ENCODE data around the gene CRCP. TPM values are rescaled to one million over a fixed set of nuclear protein-coding genes. Genes with fewer than 3 reads are reported as not detected.

CRCP gene
- total and polyA plus RNA-seq, 2 of the 13 experiments (the other 11 are each of a cell fraction or from before 2014, with no cell fraction given): 22.7 to 31.0 TPM

GRCh38 chr7:66069732-66070131 is 44.9 kb upstream of the CRCP start:
- no peak for DNase-seq (ENCODE audit: low spot score)
- POLR2A ChIA-PET: no interaction called here
- H3K4me3 ChIP-seq (replicated peaks in 1 of 3; ENCODE audit: insufficient read depth in 1 of 3, low read depth in 2 of 3, low read length in 3 of 3): no peak overlapping the region
- ATAC-seq: no peak
- H3K9me3 ChIP-seq (ENCODE audit: low read length): no peaks in the 10 kb centered on the region
- in situ Hi-C loops (cut with HindIII; ENCODE audit: extremely low pct_ligation_motif_present, low pct_unique_long_range_greater_than_20kb): no loop called here
- FAIRE-seq: no peak
- no peaks in the 10 kb centered on the region for H3K36me3 ChIP-seq (replicated peaks in 1 of 2; ENCODE audit: control insufficient read depth in 1 of 2, insufficient read depth in 2 of 2, low read length in 2 of 2)
- intact Hi-C loops (cut with micrococcal nuclease; ENCODE audit: unreplicated experiment): no loop called here
- peaks cover 11% of the 10 kb centered on the region; the same call in 1 of the 2 replicates for H3K4me1 ChIP-seq (ENCODE audit: insufficient read depth, low read length)
- BruUV-seq (replicated peaks): no TSS peak
- H4K20me1 ChIP-seq (ENCODE audit: insufficient read depth, low read length): no peaks in the 10 kb centered on the region
- H3K27ac ChIP-seq (ENCODE audit: extremely low read length, insufficient read depth, low read length): no peak overlapping the region
- no peak overlapping the region for H2AFZ ChIP-seq (ENCODE audit: low read length)
- CTCF ChIA-PET (ENCODE audit: low intra/inter-chr PET ratio, low total read pairs): no interaction called here
- TF ChIP-seq ZNF10 (CRISPR knock-in tag; IDR thresholded peaks at IDR 0.05; ENCODE audit: borderline replicate concordance, low read depth) (no peak), MAFF (IDR thresholded peaks at IDR 0.05; ENCODE audit: low read depth, low read length) (no peak), ZNF34 (CRISPR knock-in tag; IDR thresholded peaks at IDR 0.05; ENCODE audit: borderline replicate concordance) (no peak), ETS1 (CRISPR knock-in tag; IDR thresholded peaks at IDR 0.05) (no peak), JUND (CRISPR knock-in tag; IDR thresholded peaks at IDR 0.05) (no peak), MLLT10 (CRISPR knock-in tag; IDR thresholded peaks at IDR 0.05) (no peak)
- peaks cover 0 to 7% of the 10 kb centered on the region in 2 experiments; a peak in 2 of 5 replicates for H3K27me3 ChIP-seq (ENCODE audit: control insufficient read depth in 1 of 2, insufficient read depth in 2 of 2, low read length in 2 of 2)
- no peak overlapping the region for H3K9ac ChIP-seq (ENCODE audit: insufficient read depth, low read depth, low read length)
- H3K79me2 ChIP-seq (ENCODE audit: insufficient read depth, low read length): no peaks in the 10 kb centered on the region
- 68% methylated on average over 4 of the region's 4 CpGs for WGBS (ENCODE audit: low lambda C conversion rate)
- H3K4me2 ChIP-seq (ENCODE audit: low read depth, low read length): no peak overlapping the region

- POLR2A ChIA-PET: no interaction called here
- 57% methylated on average over 1 of the region's 1 CpG for WGBS (ENCODE audit: low lambda C conversion rate)
- no peak overlapping the region for H2AFZ ChIP-seq (ENCODE audit: low read length)
- no peak for TF ChIP-seq DRAP1 (CRISPR knock-in tag; IDR thresholded peaks at IDR 0.05)
- no peak for TF ChIP-seq ZNF441 (CRISPR knock-in tag; IDR thresholded peaks at IDR 0.05; ENCODE audit: borderline replicate concordance)
- no peak for TF ChIP-seq ARID2 (CRISPR knock-in tag; IDR thresholded peaks at IDR 0.05; ENCODE audit: borderline replicate concordance)
- no peak for TF ChIP-seq SRY (CRISPR knock-in tag; IDR thresholded peaks at IDR 0.05)
- TF ChIP-seq ZNF572 (CRISPR knock-in tag; IDR thresholded peaks at IDR 0.05): no peak
- no peak for TF ChIP-seq ZBTB34 (CRISPR knock-in tag; IDR thresholded peaks at IDR 0.05)
- TF ChIP-seq NFYB (CRISPR knock-in tag; IDR thresholded peaks at IDR 0.05): no peak
- TF ChIP-seq BRF2 (CRISPR knock-in tag; IDR thresholded peaks at IDR 0.05): no peak
- no peak for TF ChIP-seq PAX8 (CRISPR knock-in tag; IDR thresholded peaks at IDR 0.05; ENCODE audit: borderline replicate concordance)
Observed at GRCh38 chr7:66070222-66070621, 44.4 kb upstream of the CRCP start.

More at GRCh38 chr7:66070222-66070621, 44.4 kb upstream of the CRCP start:
- no peak overlapping the region for H3K4me3 ChIP-seq (replicated peaks in 1 of 3; ENCODE audit: insufficient read depth in 1 of 3, low read depth in 2 of 3, low read length in 3 of 3)
- CTCF ChIA-PET (ENCODE audit: low intra/inter-chr PET ratio, low total read pairs): no interaction called here
- FAIRE-seq (no peak), ATAC-seq (no peak), DNase-seq (ENCODE audit: low spot score) (no peak)
- no peaks in the 10 kb centered on the region for H3K9me3 ChIP-seq (ENCODE audit: low read length)
- no peaks in the 10 kb centered on the region for H4K20me1 ChIP-seq (ENCODE audit: insufficient read depth, low read length)
- in situ Hi-C loops (cut with HindIII; ENCODE audit: extremely low pct_ligation_motif_present, low pct_unique_long_range_greater_than_20kb) (no loop called here), intact Hi-C loops (cut with micrococcal nuclease; ENCODE audit: unreplicated experiment) (no loop called here)
- H3K27me3 ChIP-seq (ENCODE audit: control insufficient read depth in 1 of 2, insufficient read depth in 2 of 2, low read length in 2 of 2): peaks cover 0 to 7% of the 10 kb centered on the region in 2 experiments; a peak in 2 of 5 replicates
- no peak overlapping the region for H3K4me2 ChIP-seq (ENCODE audit: low read depth, low read length)
- no peaks in the 10 kb centered on the region for H3K36me3 ChIP-seq (replicated peaks in 1 of 2; ENCODE audit: control insufficient read depth in 1 of 2, insufficient read depth in 2 of 2, low read length in 2 of 2)
- no peak overlapping the region for H3K27ac ChIP-seq (ENCODE audit: extremely low read length, insufficient read depth, low read length)
- H3K4me1 ChIP-seq (ENCODE audit: insufficient read depth, low read length): peaks cover 11% of the 10 kb centered on the region; the same call in 1 of the 2 replicates
- no TSS peak for BruUV-seq (replicated peaks)
- H3K79me2 ChIP-seq (ENCODE audit: insufficient read depth, low read length): no peaks in the 10 kb centered on the region
- H3K9ac ChIP-seq (ENCODE audit: insufficient read depth, low read depth, low read length): no peak overlapping the region

All from HepG2 (cell line).